ENCODE results near the gene SLC31A1. TPM values are rescaled to one million over a fixed set of nuclear protein-coding genes. Genes with fewer than 3 reads are reported as not detected.

SLC31A1 gene
- total and polyA plus RNA-seq, 2 of the 13 experiments (the other 11 are each of a cell fraction or from before 2014, with no cell fraction given), result 62.9 to 70.0 TPM

DNA sequence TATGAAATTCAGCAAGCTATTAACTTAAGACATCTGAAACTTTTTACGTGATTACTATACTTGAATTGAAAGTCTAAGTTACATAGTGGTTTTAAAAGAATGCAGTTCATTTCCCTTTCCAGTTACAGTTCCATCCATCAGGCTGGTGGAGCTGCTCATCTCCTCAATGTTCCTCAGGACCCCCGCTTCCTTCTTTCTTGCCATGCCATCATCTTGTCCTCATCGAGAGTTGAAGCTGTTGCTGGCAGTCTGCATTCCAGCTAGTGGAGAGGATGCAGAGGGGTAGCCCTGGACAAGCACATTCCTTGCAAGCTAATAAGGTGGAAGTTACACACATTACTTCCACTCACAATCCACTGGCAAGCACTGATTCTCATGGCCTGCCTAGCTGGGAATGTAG, 90.6 kb downstream of the SLC31A1 start:
- POLR2A ChIA-PET, result interaction anchor here (1.1 kb wide), 1 partner anchor 28 kb away, joined by 3 read pairs; the partner anchor contains the start of gene WDR31
- Histone ChIP-seq H3K36me3 (replicated peaks in 1 of 2; ENCODE audit: control insufficient read depth in 1 of 2, insufficient read depth in 2 of 2, low read length in 2 of 2) (no peaks in the 10 kb centered on the region), H3K9me3 (ENCODE audit: low read length) (no peaks in the 10 kb centered on the region), H3K79me2 (ENCODE audit: insufficient read depth, low read length) (no peaks in the 10 kb centered on the region), H3K27ac (ENCODE audit: extremely low read length, insufficient read depth, low read length) (no peak overlapping the region), H3K4me1 (ENCODE audit: insufficient read depth, low read length) (peaks cover 10% of the 10 kb centered on the region), H4K20me1 (ENCODE audit: insufficient read depth, low read length) (no peaks in the 10 kb centered on the region), H3K9ac (ENCODE audit: insufficient read depth, low read depth, low read length) (no peak overlapping the region), H3K27me3 (ENCODE audit: control insufficient read depth in 1 of 2, insufficient read depth in 2 of 2, low read length in 2 of 2) (0 out of 5 replicates have a peak, but pooled peaks cover 0 to 1% of the 10 kb centered on the region in 2 experiments), H3K4me2 (ENCODE audit: low read depth, low read length) (no peak overlapping the region), H3K4me3 (replicated peaks in 1 of 3; ENCODE audit: insufficient read depth in 1 of 3, low read depth in 2 of 3, low read length in 3 of 3) (no peak overlapping the region), H2AFZ (ENCODE audit: low read length) (no peak overlapping the region)
- CTCF ChIA-PET (ENCODE audit: low intra/inter-chr PET ratio, low total read pairs), result no interaction called here
- TF ChIP-seq ADNP (CRISPR knock-in tag; IDR thresholded peaks at IDR 0.05) (no peak), ZNF724P (CRISPR knock-in tag; IDR thresholded peaks at IDR 0.05; ENCODE audit: borderline replicate concordance) (no peak), NFIB (CRISPR knock-in tag; IDR thresholded peaks at IDR 0.05; ENCODE audit: borderline replicate concordance) (no peak), REPIN1 (CRISPR knock-in tag; IDR thresholded peaks at IDR 0.05; ENCODE audit: borderline replicate concordance, low read depth) (no peak), ZNF556 (CRISPR knock-in tag; IDR thresholded peaks at IDR 0.05; ENCODE audit: borderline replicate concordance) (no peak)
- TF ChIP-seq, protein P1, sequence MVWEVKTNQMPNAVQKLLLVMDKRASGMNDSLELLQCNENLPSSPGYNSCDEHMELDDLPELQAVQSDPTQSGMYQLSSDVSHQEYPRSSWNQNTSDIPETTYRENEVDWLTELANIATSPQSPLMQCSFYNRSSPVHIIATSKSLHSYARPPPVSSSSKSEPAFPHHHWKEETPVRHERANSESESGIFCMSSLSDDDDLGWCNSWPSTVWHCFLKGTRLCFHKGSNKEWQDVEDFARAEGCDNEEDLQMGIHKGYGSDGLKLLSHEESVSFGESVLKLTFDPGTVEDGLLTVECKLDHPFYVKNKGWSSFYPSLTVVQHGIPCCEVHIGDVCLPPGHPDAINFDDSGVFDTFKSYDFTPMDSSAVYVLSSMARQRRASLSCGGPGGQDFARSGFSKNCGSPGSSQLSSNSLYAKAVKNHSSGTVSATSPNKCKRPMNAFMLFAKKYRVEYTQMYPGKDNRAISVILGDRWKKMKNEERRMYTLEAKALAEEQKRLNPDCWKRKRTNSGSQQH (CRISPR knock-in tag; IDR thresholded peaks at IDR 0.05; ENCODE audit: low read depth), result no peak
- BruUV-seq (replicated peaks), result no TSS peak
- DNase-seq (ENCODE audit: low spot score), result no peak
- intact Hi-C loops (cut with micrococcal nuclease; ENCODE audit: unreplicated experiment), result loop anchor here (5.0 to 10.0 kb wide), 2 partner anchors 35 to 1947 kb away; partner anchors contain the start of gene BSPRY
- no peak for ATAC-seq
- 42% methylated on average over 3 of the region's 3 CpGs for WGBS (ENCODE audit: low lambda C conversion rate)
- in situ Hi-C loops (cut with HindIII; ENCODE audit: extremely low pct_ligation_motif_present, low pct_unique_long_range_greater_than_20kb), result no loop called here
- no peak for FAIRE-seq

DNA sequence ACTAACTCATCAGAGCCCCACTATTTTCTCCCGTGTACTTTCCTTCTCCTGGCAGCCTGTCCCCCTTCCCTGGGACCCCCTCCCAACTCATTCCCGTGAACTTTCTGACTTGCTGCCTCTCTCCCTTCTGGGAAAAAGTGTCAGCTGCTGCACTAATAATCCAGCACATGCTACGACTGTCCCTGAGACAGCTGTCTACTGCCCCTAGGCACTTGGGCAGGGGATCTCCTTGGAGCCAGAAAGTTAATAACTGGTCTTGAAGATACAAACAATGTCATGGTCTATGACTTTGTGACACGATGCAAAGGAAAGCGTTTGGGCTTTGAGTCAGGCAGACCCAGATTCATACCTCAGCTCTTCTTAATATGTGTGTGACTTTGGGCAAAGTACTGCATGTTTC, 91.9 kb downstream of the SLC31A1 start:
- H3K4me1 ChIP-seq (ENCODE audit: insufficient read depth, low read length), result peaks cover 10% of the 10 kb centered on the region
- TF ChIP-seq, protein P2, sequence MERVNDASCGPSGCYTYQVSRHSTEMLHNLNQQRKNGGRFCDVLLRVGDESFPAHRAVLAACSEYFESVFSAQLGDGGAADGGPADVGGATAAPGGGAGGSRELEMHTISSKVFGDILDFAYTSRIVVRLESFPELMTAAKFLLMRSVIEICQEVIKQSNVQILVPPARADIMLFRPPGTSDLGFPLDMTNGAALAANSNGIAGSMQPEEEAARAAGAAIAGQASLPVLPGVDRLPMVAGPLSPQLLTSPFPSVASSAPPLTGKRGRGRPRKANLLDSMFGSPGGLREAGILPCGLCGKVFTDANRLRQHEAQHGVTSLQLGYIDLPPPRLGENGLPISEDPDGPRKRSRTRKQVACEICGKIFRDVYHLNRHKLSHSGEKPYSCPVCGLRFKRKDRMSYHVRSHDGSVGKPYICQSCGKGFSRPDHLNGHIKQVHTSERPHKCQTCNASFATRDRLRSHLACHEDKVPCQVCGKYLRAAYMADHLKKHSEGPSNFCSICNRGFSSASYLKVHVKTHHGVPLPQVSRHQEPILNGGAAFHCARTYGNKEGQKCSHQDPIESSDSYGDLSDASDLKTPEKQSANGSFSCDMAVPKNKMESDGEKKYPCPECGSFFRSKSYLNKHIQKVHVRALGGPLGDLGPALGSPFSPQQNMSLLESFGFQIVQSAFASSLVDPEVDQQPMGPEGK (CRISPR knock-in tag; IDR thresholded peaks at IDR 0.05), result no peak
- TF ChIP-seq JUNB (CRISPR knock-in tag; IDR thresholded peaks at IDR 0.05; ENCODE audit: borderline replicate concordance) (no peak), RFX1 (IDR thresholded peaks at IDR 0.05) (no peak), SKI (IDR thresholded peaks at IDR 0.05; ENCODE audit: partially characterized antibody) (no peak), ETV6 (CRISPR knock-in tag; conservative IDR thresholded peaks at IDR 0.05) (no peak), CCAR2 (optimal IDR thresholded peaks at IDR 0.05; ENCODE audit: low read depth, low read length) (no peak), RFX3 (CRISPR knock-in tag; IDR thresholded peaks at IDR 0.05) (no peak), POLR2A (IDR thresholded peaks at IDR 0.05; ENCODE audit: insufficient read depth in 1 of 2, low read depth in 2 of 2, low read length in 2 of 2) (no peak)
- TF ChIP-seq, protein P3, sequence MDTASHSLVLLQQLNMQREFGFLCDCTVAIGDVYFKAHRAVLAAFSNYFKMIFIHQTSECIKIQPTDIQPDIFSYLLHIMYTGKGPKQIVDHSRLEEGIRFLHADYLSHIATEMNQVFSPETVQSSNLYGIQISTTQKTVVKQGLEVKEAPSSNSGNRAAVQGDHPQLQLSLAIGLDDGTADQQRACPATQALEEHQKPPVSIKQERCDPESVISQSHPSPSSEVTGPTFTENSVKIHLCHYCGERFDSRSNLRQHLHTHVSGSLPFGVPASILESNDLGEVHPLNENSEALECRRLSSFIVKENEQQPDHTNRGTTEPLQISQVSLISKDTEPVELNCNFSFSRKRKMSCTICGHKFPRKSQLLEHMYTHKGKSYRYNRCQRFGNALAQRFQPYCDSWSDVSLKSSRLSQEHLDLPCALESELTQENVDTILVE (CRISPR knock-in tag; IDR thresholded peaks at IDR 0.05), result no peak
- no peaks in the 10 kb centered on the region for H3K36me3 ChIP-seq (replicated peaks in 1 of 2; ENCODE audit: control insufficient read depth in 1 of 2, insufficient read depth in 2 of 2, low read length in 2 of 2)
- H4K20me1 ChIP-seq (ENCODE audit: insufficient read depth, low read length), result no peaks in the 10 kb centered on the region
- no peaks in the 10 kb centered on the region for H3K9me3 ChIP-seq (ENCODE audit: low read length)
- no peak overlapping the region for H3K4me3 ChIP-seq (replicated peaks in 1 of 3; ENCODE audit: insufficient read depth in 1 of 3, low read depth in 2 of 3, low read length in 3 of 3)
- no peak overlapping the region for H3K27ac ChIP-seq (ENCODE audit: extremely low read length, insufficient read depth, low read length)
- ATAC-seq, result no peak
- CTCF ChIA-PET (ENCODE audit: low intra/inter-chr PET ratio, low total read pairs), result no interaction called here
- BruUV-seq (replicated peaks), result no TSS peak
- no peaks in the 10 kb centered on the region for H3K79me2 ChIP-seq (ENCODE audit: insufficient read depth, low read length)
- POLR2A ChIA-PET, result no interaction called here
- H2AFZ ChIP-seq (ENCODE audit: low read length), result no peak overlapping the region
- FAIRE-seq, result no peak
- WGBS (ENCODE audit: low lambda C conversion rate), result 43% methylated on average over 5 of the region's 5 CpGs
- intact Hi-C loops (cut with micrococcal nuclease; ENCODE audit: unreplicated experiment) (loop anchor here (5.0 to 10.0 kb wide), 2 partner anchors 34 to 1948 kb away; partner anchors contain the start of gene BSPRY), in situ Hi-C loops (cut with HindIII; ENCODE audit: extremely low pct_ligation_motif_present, low pct_unique_long_range_greater_than_20kb) (no loop called here)
- 0 out of 5 replicates have a peak, but pooled peaks cover 0 to 1% of the 10 kb centered on the region in 2 experiments for H3K27me3 ChIP-seq (ENCODE audit: control insufficient read depth in 1 of 2, insufficient read depth in 2 of 2, low read length in 2 of 2)
- no peak for DNase-seq (ENCODE audit: low spot score)
- no peak overlapping the region for H3K4me2 ChIP-seq (ENCODE audit: low read depth, low read length)
- H3K9ac ChIP-seq (ENCODE audit: insufficient read depth, low read depth, low read length), result no peak overlapping the region

Data from HepG2 (cell line).